ENCODE measurements around the gene CFAP410.

The CFAP410 gene

DNA sequence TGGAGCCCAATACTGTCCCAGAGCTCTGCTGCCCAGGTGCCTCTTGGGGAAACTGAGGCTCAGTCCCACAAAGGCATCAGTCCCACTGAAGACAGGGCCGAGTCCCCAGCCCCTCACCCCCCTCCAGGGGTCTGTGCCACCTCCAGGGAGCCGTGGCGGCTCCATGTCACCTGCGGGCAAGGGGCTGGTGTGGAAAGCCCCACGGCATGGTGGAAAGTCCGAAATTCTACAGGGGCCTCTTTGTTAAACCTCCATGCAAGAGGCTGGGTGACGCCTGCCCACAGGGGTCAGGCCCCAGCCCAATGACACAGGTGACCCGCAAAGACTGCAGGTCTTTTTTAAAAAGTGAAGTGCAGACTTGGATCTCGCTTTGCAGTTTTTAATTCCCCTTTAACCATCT, 56.8 kb downstream of the CFAP410 start:
- no peak for DNase-seq

DNA sequence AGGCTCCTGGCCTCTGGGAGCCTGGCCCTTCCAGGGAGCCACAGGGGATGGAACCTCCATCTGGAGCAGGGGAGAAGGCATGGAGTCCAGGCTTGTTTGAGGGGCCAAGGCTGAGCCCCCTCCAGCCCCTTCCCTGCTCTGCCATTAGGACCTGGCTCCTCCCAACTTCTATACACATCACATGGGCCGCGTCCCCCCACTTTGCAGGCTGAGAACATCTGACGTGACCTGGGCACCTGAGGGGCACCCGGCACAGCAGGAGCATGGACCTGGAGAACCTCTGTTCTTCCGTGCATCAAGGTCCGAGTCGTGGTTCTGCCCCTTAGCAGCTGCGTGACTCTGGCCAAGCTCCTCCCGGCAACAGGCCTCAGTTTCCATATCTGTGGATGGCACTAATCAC, 57.4 kb downstream of the CFAP410 start:
- no peak for DNase-seq

DNA sequence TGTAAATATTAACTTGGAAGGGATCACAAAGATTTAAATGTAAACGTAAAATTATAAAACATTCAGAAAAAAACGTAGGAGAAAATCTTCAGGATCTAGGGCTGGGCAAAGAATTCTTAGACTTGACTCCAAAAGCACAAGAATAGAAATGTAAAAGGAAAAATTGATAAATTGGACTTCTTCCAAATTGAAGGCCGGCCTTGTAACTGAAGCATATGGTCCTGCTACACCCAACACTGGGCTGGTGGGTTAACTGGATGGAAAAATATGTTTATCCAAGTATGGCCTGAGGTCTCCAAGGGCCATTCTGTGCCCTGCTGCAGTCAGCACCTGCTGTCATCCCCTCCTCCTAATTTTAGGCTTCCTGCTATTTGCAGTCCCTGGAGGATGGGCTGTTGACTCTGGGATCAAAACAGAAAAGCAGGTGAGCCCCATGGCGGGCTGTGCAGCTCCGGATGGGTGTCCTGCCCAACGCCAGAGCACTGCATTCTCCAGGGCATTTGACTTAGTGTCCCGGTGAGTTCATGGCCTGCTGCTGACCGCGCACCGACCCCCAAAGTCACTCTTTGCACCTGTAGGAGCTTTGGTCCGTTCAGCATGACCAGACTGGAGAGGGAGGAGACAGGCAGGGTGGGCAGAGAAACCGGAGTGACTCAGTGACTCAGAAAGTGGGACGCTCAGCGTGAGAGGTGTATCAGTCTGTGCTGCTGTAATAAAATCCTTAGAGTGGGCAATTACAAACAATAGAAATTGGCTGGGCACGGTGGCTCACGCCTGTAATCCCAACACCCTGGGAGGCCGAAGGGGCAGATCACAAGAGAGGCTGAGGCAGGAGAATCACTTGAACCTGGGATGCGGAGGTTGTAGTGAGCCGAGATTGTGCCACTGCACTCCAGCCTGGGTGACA, 59.6 kb downstream of the CFAP410 start:
- no peak for DNase-seq

Measured in islet precursor cell (in vitro differentiated cells).